Smooth muscle cell (in vitro differentiated cells): ENCODE data around the gene ZBTB21. TPM values are rescaled to one million over a fixed set of nuclear protein-coding genes. Genes with fewer than 3 reads are reported as not detected.
"Not testable (repeated sequence)": the region's sequence is repeated elsewhere in the genome, so short reads cannot be mapped to it uniquely, and the experiment has no call there.

Source experiments
- DNase-seq: peaks from one replicate; lab custom pipeline; 2025; ENCODE audit not compliant: unreplicated experiment; lab: John Stamatoyannopoulos, UW
- H2AFZ ChIP-seq: fragments of 200-600 bp; sonication (generic); 2 replicates; pipeline ENCODE4 v1.6.0; 2016; ENCODE audit warnings: antibody characterized with exemption, low read depth, mild to moderate bottlenecking
- H3F3A ChIP-seq: fragments of 200-600 bp; sonication (generic); 2 replicates; pipeline ENCODE4 v1.6.0; 2017; ENCODE audit warnings: antibody characterized with exemption, low read depth
- H3K27ac ChIP-seq: fragments of 200-600 bp; sonication (generic); 2 replicates; pipeline ENCODE4 v1.5.1; 2016; ENCODE audit warnings: low read depth, mild to moderate bottlenecking
- H3K27me3 ChIP-seq: fragments of 200-600 bp; sonication (generic); 2 replicates; pipeline ENCODE4 v1.6.1; 2016; ENCODE audit warnings: low read depth, mild to moderate bottlenecking
- H3K36me3 ChIP-seq: fragments of 200-600 bp; sonication (generic); 2 replicates; pipeline ENCODE4 v1.5.1; 2016; ENCODE audit warnings: low read depth
- H3K4me1 ChIP-seq: fragments of 200-600 bp; sonication (generic); 2 replicates; pipeline ENCODE4 v1.5.1; 2016; ENCODE audit warnings: low read depth
- H3K4me2 ChIP-seq: fragments of 200-600 bp; sonication (generic); 2 replicates; pipeline ENCODE4 v1.6.0; 2016; ENCODE audit warnings: mild to moderate bottlenecking
- H3K4me3 ChIP-seq: fragments of 200-600 bp; sonication (generic); 2 replicates; pipeline ENCODE4 v1.5.1; 2016; ENCODE audit warnings: mild to moderate bottlenecking
- H3K79me2 ChIP-seq: fragments of 200-600 bp; sonication (generic); 2 replicates; pipeline ENCODE4 v1.6.0; 2016; ENCODE audit warnings: low read depth, mild to moderate bottlenecking
- H3K9ac ChIP-seq: fragments of 200-600 bp; sonication (generic); 2 replicates; pipeline ENCODE4 v1.6.0; 2016; ENCODE audit warnings: low read depth
- H3K9me3 ChIP-seq: fragments of 200-600 bp; sonication (generic); replicated peaks from 2 replicates; pipeline ENCODE4 v1.5.1; 2016; ENCODE audit warnings: low read depth
- H4K20me1 ChIP-seq: fragments of 200-600 bp; sonication (generic); 2 replicates; pipeline ENCODE4 v1.6.0; 2016; ENCODE audit warnings: low read depth
- WGBS: methylation state at CpG from one replicate; pipeline ENCODE4 v1.1.7; 2016; ENCODE audit warnings: low lambda C conversion rate; 5-methylcytosine and 5-hydroxymethylcytosine counted together
- polyA plus RNA-seq: library from polyadenylated mRNA; unstranded; fragments of >200 nt; fragmentation: Nextera tagmentation; extraction: Ambion mirVana; gene quantifications from 2 replicates; pipeline ENCODE4 v1.2.1, GENCODE V29; 2016
- total RNA-seq: library from RNA; depleted of rRNA; stranded (reverse); fragments of >200 nt; gene quantifications from 2 replicates; pipeline ENCODE4 v1.2.3, GENCODE V29; 2014
- TF ChIP-seq, protein P1 (sequence below): fragments of 200-600 bp; sonication (generic); IDR thresholded peaks from 2 replicates; pipeline ENCODE4 v1.5.1; 2017; ENCODE audit warnings: borderline replicate concordance, mild to moderate bottlenecking, antibody characterized with exemption; ENCODE audit not compliant: insufficient read depth, poor library complexity, severe bottlenecking

Gene ZBTB21
- total and polyA plus RNA-seq, 2 experiments from 2014 or later, result 6.2 to 24.1 TPM

DNA sequence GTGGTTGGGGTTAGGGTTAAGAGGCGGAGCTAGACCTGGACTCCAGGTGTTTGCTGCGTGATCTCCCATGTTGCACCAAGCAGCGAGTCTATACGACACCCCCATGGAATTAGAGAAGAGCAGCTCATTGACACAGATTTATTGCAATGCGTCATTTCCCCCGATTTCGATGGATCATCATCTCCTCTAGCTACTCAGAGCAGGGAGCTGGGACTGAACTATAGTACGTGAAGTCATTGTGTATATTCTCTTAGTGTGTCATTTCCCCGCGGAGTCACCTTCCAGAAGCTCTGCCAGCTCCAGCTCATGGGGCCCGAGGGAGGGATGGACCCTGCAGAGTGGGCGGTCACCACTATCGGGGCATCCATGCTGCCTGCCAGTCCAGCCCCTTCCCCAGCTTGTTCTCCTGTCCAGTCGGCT, 48.9 kb downstream of the ZBTB21 start:
- peaks cover 5% of the 10 kb centered on the region for H3K4me1 ChIP-seq
- H3K79me2 ChIP-seq, result no peaks in the 10 kb centered on the region
- no peak for DNase-seq
- no peaks in the 10 kb centered on the region for H4K20me1 ChIP-seq
- H3K27ac ChIP-seq, result no peak overlapping the region
- peaks cover 12% of the 10 kb centered on the region for H3F3A ChIP-seq
- no peak overlapping the region for H3K9ac ChIP-seq
- H3K36me3 ChIP-seq, result no peaks in the 10 kb centered on the region
- no peaks in the 10 kb centered on the region for H3K27me3 ChIP-seq
- TF ChIP-seq, protein P1, sequence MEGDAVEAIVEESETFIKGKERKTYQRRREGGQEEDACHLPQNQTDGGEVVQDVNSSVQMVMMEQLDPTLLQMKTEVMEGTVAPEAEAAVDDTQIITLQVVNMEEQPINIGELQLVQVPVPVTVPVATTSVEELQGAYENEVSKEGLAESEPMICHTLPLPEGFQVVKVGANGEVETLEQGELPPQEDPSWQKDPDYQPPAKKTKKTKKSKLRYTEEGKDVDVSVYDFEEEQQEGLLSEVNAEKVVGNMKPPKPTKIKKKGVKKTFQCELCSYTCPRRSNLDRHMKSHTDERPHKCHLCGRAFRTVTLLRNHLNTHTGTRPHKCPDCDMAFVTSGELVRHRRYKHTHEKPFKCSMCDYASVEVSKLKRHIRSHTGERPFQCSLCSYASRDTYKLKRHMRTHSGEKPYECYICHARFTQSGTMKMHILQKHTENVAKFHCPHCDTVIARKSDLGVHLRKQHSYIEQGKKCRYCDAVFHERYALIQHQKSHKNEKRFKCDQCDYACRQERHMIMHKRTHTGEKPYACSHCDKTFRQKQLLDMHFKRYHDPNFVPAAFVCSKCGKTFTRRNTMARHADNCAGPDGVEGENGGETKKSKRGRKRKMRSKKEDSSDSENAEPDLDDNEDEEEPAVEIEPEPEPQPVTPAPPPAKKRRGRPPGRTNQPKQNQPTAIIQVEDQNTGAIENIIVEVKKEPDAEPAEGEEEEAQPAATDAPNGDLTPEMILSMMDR, result no peak
- WGBS, result 91% methylated on average over 14 of the region's 14 CpGs
- H3K4me2 ChIP-seq, result no peak overlapping the region
- no peak overlapping the region for H2AFZ ChIP-seq
- H3K4me3 ChIP-seq, result no peak overlapping the region
- no peaks in the 10 kb centered on the region for H3K9me3 ChIP-seq

DNA sequence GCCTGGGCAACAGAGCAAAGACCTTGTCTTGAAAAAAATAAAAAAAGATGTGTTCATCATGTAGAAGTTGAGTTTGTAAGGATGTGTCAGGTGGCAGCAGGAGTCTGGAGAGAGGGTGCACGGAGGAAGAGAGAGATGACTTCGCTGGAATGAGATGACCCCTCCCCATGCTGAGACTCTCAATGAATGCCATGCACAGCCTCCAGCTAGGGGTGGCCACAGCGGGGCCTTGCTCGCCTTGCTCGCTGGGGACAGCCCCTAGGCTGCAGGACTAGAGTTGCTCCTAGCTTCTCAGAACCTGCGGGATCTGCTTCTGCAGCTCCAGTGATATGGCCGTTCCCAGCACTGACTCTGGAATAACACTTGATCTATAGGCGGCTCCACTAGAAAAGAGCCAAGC, 49.8 kb downstream of the ZBTB21 start:
- Histone ChIP-seq H4K20me1 (no peaks in the 10 kb centered on the region), H3K9me3 (no peaks in the 10 kb centered on the region), H3K9ac (no peak overlapping the region), H3F3A (peaks cover 13% of the 10 kb centered on the region), H3K27me3 (no peaks in the 10 kb centered on the region), H3K36me3 (no peaks in the 10 kb centered on the region), H3K79me2 (no peaks in the 10 kb centered on the region), H2AFZ (no peak overlapping the region), H3K4me2 (no peak overlapping the region), H3K27ac (no peak overlapping the region), H3K4me3 (no peak overlapping the region), H3K4me1 (peaks cover 5% of the 10 kb centered on the region)
- DNase-seq, result no peak
- TF ChIP-seq, protein P1, result no peak
- 82% methylated on average over 8 of the region's 8 CpGs for WGBS

DNA sequence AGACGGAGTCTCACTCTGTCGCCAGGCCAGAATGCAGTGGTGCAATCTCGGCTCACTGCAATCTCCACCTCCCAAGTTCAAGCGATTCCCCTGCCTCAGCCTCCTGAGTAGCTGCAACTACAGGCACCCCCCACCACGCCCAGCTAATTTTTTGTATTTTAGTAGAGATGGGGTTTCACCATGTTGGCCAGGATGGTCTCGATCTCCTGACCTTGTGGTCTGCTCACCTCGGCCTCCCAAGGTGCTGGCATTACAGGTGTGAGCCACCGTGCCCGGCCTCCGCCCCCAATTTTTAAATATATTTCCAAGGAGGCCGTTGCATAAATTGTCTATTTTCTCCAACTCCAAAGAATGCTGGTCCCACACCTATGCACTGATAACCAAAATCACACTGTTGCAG, 50.5 kb downstream of the ZBTB21 start:
- H3K27me3 ChIP-seq, DNase-seq, H3K4me3 ChIP-seq, H3K4me1 ChIP-seq, H2AFZ ChIP-seq, H3K79me2 ChIP-seq, H3K36me3 ChIP-seq, H3K27ac ChIP-seq, H3K9me3 ChIP-seq, H3K4me2 ChIP-seq, H3K9ac ChIP-seq, H4K20me1 ChIP-seq: not testable (repeated sequence)
- 95% methylated on average over 11 of the region's 11 CpGs for WGBS
- peaks cover 14% of the 10 kb centered on the region for H3F3A ChIP-seq

DNA sequence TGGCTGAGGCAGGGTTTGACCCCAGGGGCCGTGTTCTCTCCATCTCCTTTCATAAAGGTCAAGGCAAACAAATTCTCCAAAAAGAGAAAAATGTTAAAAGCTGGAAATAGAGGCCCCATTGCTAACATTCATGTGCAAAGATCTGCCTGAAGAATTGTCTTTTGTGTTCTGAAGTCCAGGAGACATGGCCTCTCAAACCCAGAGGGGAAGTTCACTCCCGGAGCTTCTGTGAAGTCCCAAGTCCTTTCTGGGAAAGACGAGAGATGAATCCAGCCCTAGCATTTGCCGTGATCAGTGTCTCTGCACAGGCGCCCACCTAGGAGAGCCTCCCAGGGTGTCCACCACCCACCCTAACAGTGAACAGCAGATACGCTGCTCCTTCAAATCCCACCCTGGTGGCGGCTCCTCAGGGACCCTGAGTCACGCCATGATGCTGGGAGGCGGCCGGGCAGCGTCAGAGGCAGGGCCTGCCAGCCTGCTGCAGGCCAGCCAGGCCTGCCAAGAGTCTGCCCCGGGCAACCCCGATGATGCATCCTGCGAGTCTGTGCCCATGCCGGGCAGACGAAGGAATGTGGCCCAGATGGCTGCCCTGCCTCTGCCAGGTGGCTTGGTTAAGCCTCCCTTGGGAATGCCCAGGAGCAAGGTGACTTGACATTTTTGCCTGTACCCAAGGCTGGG, 51.1 kb downstream of the ZBTB21 start:
- H3K9ac ChIP-seq, result no peak overlapping the region
- 97% methylated on average over 16 of the region's 16 CpGs for WGBS
- TF ChIP-seq, protein P1, result no peak
- H3K4me2 ChIP-seq, result no peak overlapping the region
- peaks cover 5% of the 10 kb centered on the region for H3K4me1 ChIP-seq
- H3K27me3 ChIP-seq, result no peaks in the 10 kb centered on the region
- no peaks in the 10 kb centered on the region for H4K20me1 ChIP-seq
- H2AFZ ChIP-seq, result no peak overlapping the region
- no peak overlapping the region for H3K27ac ChIP-seq
- no peak for DNase-seq
- H3K79me2 ChIP-seq, result no peaks in the 10 kb centered on the region
- peaks cover 19% of the 10 kb centered on the region for H3F3A ChIP-seq
- no peak overlapping the region for H3K4me3 ChIP-seq
- no peaks in the 10 kb centered on the region for H3K36me3 ChIP-seq
- H3K9me3 ChIP-seq, result no peaks in the 10 kb centered on the region
